Measurements from ENCODE around the gene GPC6.

DNA sequence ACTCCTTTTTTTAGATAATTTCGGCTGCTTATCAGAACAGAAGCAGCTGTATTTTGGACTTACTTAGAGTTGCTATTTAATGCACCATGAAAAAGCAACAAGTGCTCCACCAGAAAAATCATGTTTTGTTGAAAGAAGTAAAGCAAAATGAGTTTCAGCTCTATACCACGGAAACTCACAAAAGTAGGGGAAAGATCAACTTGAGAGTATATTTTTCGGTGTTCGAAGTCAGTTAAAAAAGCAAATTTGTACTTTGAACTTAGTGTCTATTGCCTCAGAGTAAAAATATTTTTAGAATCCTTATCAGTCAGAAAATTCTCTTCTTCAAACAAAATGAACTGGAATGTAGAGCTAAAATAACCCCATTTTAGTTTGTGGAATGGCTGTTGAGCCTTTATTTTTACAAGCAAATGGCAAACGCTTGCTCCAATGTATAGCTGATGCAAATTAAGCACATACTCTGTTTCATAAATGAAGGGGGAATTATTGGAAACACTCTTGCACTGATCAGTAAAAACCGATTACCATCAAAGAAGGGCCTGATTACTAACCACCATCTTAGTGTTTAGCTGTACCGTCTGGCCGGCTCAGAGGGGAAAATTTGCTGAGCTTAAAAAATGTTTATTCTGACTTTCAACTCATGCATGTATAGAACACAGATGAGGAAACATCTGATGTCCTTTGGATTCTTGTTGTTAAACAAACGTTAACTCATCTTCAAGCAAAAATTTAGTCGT is 540.7 kb downstream of the GPC6 start:
- TF ChIP-seq CTCF (IDR thresholded peaks at IDR 0.05 in 8 of 11, conservative IDR thresholded peaks at IDR 0.05 in 3 of 11) = no peak
- TF ChIP-seq POLR2A (IDR thresholded peaks at IDR 0.05) = no peak
- TF ChIP-seq POLR2AphosphoS5 (IDR thresholded peaks at IDR 0.05) = no peak
